GM04503 (cell line): ENCODE measurements around the gene MADCAM1.
A peak's percentile ranks its signal among the peaks of the same experiment; 100 is the strongest.

Experiments used
- DNase-seq: peaks from one replicate; pipeline ENCODE4 v3.0.0-alpha.2; 2012; ENCODE audit warnings: low read depth

Gene MADCAM1

GRCh38 chr19:532561-533363, 36.5 kb downstream of the MADCAM1 start:
- peak; percentile 36 for DNase-seq

- no peak for DNase-seq
Observed at GRCh38 chr19:533364-534058, 37.2 kb downstream of the MADCAM1 start.

GRCh38 chr19:534088-534487, 37.8 kb downstream of the MADCAM1 start:
- DNase-seq, result no peak

DNA sequence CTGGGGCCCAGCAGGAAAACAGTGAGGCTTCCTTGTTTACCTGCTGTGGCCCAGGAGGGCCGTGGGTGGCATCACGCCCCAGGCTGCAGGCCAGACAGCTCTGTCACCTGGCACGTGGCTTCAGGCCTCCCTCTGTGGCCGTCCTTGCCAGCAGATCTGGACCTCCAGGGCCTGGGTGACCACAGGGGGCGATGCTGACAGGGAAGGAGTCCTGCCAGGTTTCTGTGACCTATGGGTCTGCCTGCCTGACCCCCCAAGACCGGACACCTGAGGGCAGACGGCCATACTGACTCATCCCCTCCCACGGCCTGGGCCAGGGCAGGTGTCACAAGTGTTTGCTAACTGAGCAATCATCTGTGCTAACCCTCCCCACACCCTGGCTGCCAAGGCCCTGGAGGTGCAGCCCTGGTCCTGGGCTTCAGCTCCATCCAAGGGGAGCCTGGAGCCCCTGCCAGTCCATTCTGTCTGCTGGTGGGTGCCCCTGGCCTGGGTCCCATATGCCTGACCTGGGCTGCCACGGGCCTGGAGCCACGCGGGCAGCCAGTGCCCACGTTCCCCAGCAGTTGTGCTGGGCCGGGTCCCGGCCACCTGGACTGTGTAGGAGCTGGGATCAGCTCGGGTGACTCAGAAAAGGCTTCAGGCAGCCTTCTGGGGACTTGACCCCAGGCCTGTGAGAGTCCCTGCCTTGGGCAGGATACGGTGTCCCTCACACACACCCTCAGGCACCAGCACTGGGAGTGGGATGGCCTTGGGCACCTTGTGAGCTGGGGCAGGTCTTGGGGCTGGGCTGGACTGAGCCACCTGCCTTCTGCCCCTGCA, 38.9 kb downstream of the MADCAM1 start:
- DNase-seq, result no peak

DNA sequence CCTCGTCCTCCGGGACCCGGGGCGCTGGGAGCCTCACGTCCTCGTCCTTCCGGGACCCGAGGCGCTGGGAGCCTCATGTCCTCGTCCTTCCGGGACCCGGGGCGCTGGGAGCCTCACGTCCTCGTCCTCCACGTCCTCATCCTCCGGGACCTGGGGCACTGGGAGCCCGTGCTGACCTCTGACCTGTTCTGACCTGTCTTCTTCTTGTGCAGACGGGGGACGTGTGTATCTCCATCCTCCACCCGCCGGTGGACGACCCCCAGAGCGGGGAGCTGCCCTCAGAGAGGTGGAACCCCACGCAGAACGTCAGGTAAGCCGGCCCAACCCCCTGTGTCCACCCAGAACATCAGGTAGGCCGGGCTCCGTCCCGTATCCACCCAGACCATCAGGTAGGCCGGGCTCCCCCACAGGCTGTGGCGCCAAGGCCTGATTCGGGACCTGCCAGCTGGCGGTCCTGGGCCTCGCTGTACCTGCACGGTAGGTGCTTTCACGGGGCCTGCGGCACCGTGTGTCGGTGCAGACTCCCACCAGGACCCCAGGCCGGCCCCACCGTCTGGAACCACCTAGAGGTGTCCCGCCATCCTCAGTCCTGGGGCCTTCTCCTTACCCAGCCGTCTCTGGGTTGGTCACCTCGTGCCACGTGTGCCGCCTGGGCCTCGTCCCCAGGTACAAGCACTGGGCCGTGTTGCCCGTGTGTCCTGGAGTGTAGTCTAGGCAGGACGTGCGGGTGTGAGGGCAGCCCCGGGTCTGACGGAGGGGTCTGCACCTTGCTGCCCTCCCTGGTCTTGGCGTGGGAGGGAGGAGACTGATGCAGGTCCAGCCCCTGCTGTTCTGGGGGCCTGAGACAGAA, 40.0 kb downstream of the MADCAM1 start:
- DNase-seq, result no peak

GRCh38 chr19:536881-537404, 40.7 kb downstream of the MADCAM1 start:
- no peak for DNase-seq

GRCh38 chr19:538641-539428, 42.5 kb downstream of the MADCAM1 start:
- DNase-seq, result no peak

- DNase-seq, result no peak
Observed at GRCh38 chr19:539429-540030, 43.2 kb downstream of the MADCAM1 start.

- no peak for DNase-seq
Observed at GRCh38 chr19:540867-541637, 44.8 kb downstream of the MADCAM1 start.

- no peak for DNase-seq
Observed at GRCh38 chr19:541699-542098, 45.4 kb downstream of the MADCAM1 start.

DNA sequence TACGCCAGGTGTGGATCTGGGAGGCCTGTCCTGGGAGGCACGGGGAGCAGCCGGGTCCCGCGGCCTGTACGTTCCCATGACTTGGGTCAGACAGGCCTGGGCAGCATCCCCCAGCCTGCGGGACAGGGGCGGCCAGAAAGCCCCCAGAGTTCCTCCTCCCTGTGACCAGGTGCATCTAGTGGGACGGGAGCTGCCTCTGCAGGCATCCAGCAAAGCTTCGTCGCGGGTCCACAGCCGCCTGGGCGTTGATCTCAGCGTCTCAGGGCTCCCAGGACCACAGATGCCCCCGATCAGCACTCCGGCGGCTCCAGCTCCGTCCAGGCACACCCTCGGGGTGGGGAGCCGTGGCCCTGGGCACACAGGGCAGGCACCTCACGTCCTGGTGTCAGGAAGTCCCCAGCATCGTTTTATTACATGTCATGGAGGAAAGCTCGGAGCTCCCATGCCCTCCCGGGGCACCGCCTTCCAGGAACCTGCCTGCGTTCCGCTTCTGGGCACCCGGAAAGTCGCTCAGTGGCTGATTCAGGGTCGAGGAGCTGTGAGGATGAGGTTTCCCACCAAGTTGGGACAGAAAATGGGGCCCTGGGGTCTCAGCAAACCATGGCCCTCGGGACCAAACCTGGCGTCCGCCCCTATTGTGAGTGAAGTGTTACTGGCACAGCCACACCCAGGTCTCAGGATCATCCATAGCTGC, 46.0 kb downstream of the MADCAM1 start:
- no peak for DNase-seq

GRCh38 chr19:543910-544608, 47.8 kb downstream of the MADCAM1 start, which contains the start of gene GZMM:
GZMM (plus strand) TSS chr19:544053; CDS start chr19:544072, 19 bp downstream.
- DNase-seq, result no peak

- no peak for DNase-seq
Observed at GRCh38 chr19:547117-547516, 50.8 kb downstream of the MADCAM1 start.

GRCh38 chr19:547836-548720, 51.8 kb downstream of the MADCAM1 start:
- DNase-seq, result no peak

DNA sequence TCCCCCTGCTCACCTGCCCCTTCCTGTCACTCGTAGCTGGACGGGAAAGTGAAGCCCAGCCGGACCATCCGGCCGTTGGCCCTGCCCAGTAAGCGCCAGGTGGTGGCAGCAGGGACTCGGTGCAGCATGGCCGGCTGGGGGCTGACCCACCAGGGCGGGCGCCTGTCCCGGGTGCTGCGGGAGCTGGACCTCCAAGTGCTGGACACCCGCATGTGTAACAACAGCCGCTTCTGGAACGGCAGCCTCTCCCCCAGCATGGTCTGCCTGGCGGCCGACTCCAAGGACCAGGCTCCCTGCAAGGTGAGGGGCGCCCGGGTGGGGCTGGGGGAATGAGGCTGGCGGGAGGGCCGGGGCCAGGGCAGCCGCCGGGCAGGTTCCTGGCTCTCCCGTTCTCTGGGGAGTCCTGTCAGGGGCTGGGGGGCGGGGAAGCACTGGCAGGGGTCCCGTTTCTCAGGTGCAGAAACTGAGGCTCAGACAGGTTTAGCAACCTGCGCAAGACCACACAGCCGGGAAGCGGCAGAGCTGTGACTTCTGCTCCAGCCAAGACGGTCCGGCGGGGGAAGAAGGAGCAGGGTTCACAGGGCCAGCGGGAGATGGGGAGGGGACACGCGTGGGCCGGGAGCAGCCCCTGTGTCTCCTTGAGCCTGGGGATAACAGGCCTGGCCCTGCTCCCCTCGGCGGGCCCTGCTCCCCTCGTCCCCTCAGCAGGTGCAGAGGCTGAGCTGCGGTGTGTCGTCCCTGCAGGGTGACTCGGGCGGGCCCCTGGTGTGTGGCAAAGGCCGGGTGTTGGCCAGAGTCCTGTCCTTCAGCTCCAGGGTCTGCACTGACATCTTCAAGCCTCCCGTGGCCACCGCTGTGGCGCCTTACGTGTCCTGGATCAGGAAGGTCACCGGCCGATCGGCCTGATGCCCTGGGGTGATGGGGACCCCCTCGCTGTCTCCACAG, 52.9 kb downstream of the MADCAM1 start:
- no peak for DNase-seq

DNA sequence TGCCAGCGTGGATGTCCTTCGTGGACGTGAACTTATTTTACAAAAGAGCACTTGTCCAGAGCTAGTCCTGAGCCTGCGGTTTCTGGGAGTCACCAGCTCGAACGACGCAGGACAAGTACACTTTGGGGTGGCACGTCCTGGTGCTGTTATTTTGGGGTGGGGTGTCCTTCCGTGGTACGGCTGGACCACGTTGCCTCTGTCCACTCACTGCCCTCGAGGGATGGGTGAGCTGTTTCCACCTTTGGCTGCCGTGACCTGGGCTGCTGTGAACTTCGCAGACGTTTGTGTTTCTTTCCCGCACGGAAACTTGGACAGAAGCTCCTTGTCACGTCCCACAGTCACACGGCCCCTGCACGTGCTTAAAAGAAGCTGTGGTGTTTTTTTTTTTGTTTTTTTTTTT, 58.5 kb downstream of the MADCAM1 start:
- DNase-seq, result no peak
